IPS-NIHi11 (cell line): ENCODE measurements around the gene TFAP2A.

Experiments
- DNase-seq: peaks from one replicate; pipeline ENCODE4 v3.0.0; 2012; ENCODE audit warnings: mixed read lengths, low spot score

The TFAP2A gene

GRCh38 chr6:10414756-10415616 is at the start of gene TFAP2A:
TFAP2A (minus strand) TSS chr6:10415074; CDS start chr6:10414991, 83 bp downstream.
- DNase-seq, result no peak

GRCh38 chr6:10463491-10464481 is 48.9 kb upstream of the TFAP2A start:
- DNase-seq, result peak; percentile 36

- DNase-seq, result no peak
These were observed 48.2 kb upstream of the TFAP2A start for GRCh38 chr6:10463040-10463439.

DNA sequence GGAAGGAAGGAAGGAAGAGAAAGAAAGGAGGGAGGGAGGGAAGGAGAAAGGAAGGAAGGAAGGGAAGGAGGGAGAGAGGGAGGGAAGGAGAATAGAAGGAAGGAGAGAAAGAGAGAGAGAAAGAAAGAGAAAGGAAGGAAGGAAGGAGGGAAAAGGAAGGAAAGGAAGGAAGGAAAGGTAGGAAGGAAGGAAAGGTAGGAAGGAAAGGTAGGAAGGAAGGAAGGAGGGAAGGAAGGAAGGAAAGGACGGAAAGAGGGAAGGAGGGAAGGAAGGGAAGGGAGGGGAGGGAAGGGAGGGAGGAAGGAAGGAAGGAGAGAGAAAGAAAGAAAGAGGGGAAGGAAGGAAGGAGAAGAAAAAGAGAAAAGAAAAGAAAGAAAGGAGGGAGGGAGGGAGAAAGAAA is 47.0 kb upstream of the TFAP2A start:
- no peak for DNase-seq

- DNase-seq, result no peak
These were observed 45.2 kb upstream of the TFAP2A start for GRCh38 chr6:10460096-10460495.

- no peak for DNase-seq
These were observed 43.4 kb upstream of the TFAP2A start for GRCh38 chr6:10458287-10458686.

- no peak for DNase-seq
These were observed 38.7 kb upstream of the TFAP2A start for GRCh38 chr6:10453596-10453995.

GRCh38 chr6:10451828-10452509 is 37.1 kb upstream of the TFAP2A start:
- peak; percentile 72 for DNase-seq

DNA sequence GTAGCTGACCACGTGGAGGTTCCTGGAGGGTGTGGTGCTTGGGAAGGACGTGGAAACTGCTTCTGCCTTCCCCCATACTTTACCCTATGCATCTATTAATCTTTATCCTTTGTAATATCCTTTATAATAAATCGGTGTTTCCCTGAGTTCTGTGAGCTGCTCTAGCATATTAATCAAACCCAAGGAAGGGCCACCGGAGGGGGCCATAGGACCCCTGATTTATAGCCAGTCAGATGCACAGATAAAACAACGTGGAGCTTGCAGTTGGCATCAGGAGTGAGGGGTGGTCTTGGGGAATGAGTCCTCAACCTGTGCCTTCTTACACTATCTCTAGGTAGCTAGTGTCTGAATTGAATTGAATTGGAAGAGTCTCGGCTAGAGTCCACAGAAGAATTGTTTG is 36.5 kb upstream of the TFAP2A start:
- DNase-seq, result no peak

- no peak for DNase-seq
These were observed 34.9 kb upstream of the TFAP2A start for GRCh38 chr6:10449751-10450150.

GRCh38 chr6:10448096-10448495 is 33.2 kb upstream of the TFAP2A start:
- DNase-seq, result no peak

DNA sequence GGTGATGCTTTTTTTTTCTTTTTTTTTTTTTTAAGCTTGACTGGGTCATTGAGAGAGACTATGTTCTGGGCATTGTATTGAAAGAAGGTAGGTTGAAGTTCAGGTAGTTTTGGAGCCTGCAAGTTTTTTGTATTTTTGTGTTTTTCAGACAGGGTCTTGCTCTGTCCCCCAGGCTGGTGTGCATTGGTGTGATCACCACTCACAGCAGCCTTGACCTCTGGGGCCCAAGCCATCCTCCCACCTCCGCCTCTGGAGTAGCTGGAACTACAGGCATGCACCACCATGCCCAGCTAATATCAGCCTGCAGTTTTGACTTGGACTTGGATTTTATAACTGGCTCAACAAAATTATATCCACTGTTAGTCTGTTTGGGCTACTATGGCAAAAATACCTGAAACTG is 31.7 kb upstream of the TFAP2A start:
- DNase-seq, result no peak

- DNase-seq, result no peak
These were observed 26.8 kb upstream of the TFAP2A start for GRCh38 chr6:10441655-10442009.

GRCh38 chr6:10441004-10441654 is 26.3 kb upstream of the TFAP2A start:
- DNase-seq, result no peak

DNA sequence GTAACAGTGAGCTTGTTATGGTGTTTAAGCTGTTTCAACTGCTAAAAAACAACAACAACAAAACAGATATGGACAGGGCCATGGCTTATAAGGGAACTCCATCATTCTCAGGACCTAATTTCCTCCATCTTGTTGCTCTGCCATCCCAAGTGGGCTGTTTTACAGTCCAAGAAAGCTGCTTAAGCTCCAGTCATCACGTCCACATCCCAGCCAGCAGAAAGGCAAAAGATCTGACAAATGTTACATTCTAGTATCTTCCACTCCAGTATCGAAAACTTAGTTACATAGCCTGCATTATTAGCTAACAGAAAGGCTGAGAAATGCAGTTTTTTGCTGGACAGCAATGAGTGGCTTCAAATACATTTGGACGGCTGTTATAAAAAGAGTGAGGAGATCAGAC is 23.0 kb upstream of the TFAP2A start:
- no peak for DNase-seq

- no peak for DNase-seq
These were observed 19.4 kb upstream of the TFAP2A start for GRCh38 chr6:10434235-10434634.

GRCh38 chr6:10433322-10433721 is 18.4 kb upstream of the TFAP2A start:
- no peak for DNase-seq

DNA sequence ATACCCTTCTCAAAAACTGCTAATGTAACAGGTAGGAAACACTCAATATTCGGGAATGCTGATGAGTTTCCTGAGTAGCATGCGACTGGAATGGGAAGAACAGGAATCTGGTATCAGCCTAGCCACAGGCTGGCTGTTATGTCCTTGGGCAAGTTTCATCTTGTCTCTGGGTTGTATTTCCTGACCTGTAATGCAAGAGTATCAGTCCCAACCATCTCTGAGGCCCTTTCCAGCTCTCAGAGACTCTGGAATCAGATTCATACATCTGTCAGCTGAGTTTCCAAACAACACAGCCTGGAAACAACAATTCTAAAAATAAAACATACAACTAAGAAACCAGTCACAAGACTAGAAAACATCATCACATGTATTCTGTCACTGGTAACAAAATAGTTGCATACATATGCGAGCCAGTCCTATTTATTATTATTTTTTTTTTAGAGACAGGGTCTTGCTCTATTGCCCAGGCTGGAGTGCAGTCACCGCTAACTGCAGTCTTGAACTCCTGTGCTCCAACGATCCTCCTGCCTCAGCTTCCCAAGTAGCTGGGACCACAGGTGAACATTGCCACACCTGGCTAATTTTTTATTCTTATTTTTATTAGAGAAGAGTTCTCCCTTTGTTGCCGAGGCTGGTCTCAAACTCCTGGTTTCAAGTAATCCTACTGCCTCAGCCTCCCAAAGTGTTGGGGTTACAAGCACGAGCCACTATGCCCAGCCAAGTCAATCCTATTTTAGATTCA is 16.7 kb upstream of the TFAP2A start:
- no peak for DNase-seq

DNA sequence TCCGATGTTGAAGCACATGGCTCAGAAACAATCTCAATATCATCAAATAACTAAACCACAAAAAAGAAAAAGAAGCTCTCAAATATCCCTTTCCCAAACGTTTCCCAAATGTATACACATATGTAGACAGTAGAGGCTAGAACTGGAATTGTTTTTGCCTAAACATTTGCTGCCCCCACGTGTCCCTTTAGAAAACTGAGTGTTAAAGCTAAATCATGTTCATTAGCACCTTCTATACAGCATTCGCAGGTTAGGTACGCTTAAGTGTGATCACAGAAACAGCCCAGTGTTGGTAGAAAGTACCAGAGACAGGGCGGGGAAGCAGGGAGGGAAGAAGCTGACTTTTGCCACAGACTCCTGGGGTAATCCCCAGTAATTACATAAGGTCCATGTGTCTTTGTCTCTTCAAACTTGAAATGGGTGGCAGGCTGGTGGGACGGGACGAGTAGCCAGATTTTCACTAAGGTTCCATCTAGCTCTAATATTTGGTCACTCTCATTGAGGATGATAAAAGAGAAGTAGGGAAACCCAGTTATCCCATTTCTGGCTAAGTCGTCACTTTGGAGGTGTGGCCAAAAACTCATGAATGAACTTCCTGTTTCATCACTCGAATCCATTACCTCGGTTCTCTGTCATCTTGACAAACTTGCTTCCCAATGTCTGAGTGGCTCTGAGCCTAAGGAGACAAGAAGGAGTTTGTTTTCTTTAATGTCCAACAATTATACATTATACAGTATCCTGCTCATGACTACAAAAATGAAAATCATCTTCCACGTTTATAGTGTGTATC is 15.0 kb upstream of the TFAP2A start:
- DNase-seq, result peak; percentile 46

- no peak for DNase-seq
These were observed 12.0 kb upstream of the TFAP2A start for GRCh38 chr6:10426781-10427279.
